ENCODE data around the gene PLA1A.
"Not testable (repeated sequence)": the region's sequence is repeated elsewhere in the genome, so short reads cannot be mapped to it uniquely, and the experiment has no call there.

PLA1A gene

GRCh38 chr3:119664850-119665379 lies 67.2 kb downstream of the PLA1A start:
- no peak overlapping the region for H3K27ac Mint-ChIP-seq
- no peak overlapping the region for H3K4me3 Mint-ChIP-seq
- H3K36me3 Mint-ChIP-seq (ENCODE audit: low read depth): peaks cover 31% of the 10 kb centered on the region
- no peak for DNase-seq
- H3K4me1 Mint-ChIP-seq (ENCODE audit: low read depth): peaks cover 3% of the 10 kb centered on the region
- no peaks in the 10 kb centered on the region for H3K27me3 Mint-ChIP-seq
- no peaks in the 10 kb centered on the region for H3K9me3 Mint-ChIP-seq

GRCh38 chr3:119665954-119666559 lies 68.4 kb downstream of the PLA1A start:
- no peaks in the 10 kb centered on the region for H3K27me3 Mint-ChIP-seq
- no peak overlapping the region for H3K4me3 Mint-ChIP-seq
- peaks cover 10% of the 10 kb centered on the region for H3K4me1 Mint-ChIP-seq (ENCODE audit: low read depth)
- no peaks in the 10 kb centered on the region for H3K9me3 Mint-ChIP-seq
- no peak for DNase-seq
- peaks cover 40% of the 10 kb centered on the region for H3K36me3 Mint-ChIP-seq (ENCODE audit: low read depth)
- no peak overlapping the region for H3K27ac Mint-ChIP-seq

- Mint-ChIP-seq H3K9me3 (no peaks in the 10 kb centered on the region), H3K36me3 (ENCODE audit: low read depth) (peaks cover 80% of the 10 kb centered on the region), H3K27me3 (no peaks in the 10 kb centered on the region), H3K27ac (peak overlapping the region; percentile 69), H3K4me3 (no peak overlapping the region), H3K4me1 (ENCODE audit: low read depth) (peaks cover 32% of the 10 kb centered on the region)
- DNase-seq: no peak
Measured at GRCh38 chr3:119669906-119670570, 72.4 kb downstream of the PLA1A start.

- peak overlapping the region; percentile 77 for H3K27ac Mint-ChIP-seq
- H3K4me3 Mint-ChIP-seq: no peak overlapping the region
- peaks cover 85% of the 10 kb centered on the region for H3K36me3 Mint-ChIP-seq (ENCODE audit: low read depth)
- H3K4me1 Mint-ChIP-seq (ENCODE audit: low read depth): peaks cover 55% of the 10 kb centered on the region
- H3K27me3 Mint-ChIP-seq: no peaks in the 10 kb centered on the region
- DNase-seq: no peak
- no peaks in the 10 kb centered on the region for H3K9me3 Mint-ChIP-seq
Measured at GRCh38 chr3:119672776-119673175, 75.1 kb downstream of the PLA1A start.

GRCh38 chr3:119673875-119674274 lies 76.2 kb downstream of the PLA1A start:
- no peak overlapping the region for H3K4me3 Mint-ChIP-seq
- H3K4me1 Mint-ChIP-seq (ENCODE audit: low read depth): peaks cover 56% of the 10 kb centered on the region
- no peaks in the 10 kb centered on the region for H3K9me3 Mint-ChIP-seq
- peaks cover 79% of the 10 kb centered on the region for H3K36me3 Mint-ChIP-seq (ENCODE audit: low read depth)
- no peaks in the 10 kb centered on the region for H3K27me3 Mint-ChIP-seq
- no peak for DNase-seq
- peak overlapping the region; percentile 77 for H3K27ac Mint-ChIP-seq

- Mint-ChIP-seq H3K9me3 (no peaks in the 10 kb centered on the region), H3K27me3 (no peaks in the 10 kb centered on the region), H3K27ac (peak overlapping the region; percentile 98), H3K4me3 (peak overlapping the region; percentile 94), H3K36me3 (ENCODE audit: low read depth) (peaks cover 65% of the 10 kb centered on the region), H3K4me1 (ENCODE audit: low read depth) (peaks cover 50% of the 10 kb centered on the region)
- no peak for DNase-seq
Measured at GRCh38 chr3:119675188-119675874, 77.6 kb downstream of the PLA1A start.

- no peak for DNase-seq
- peaks cover 47% of the 10 kb centered on the region for H3K4me1 Mint-ChIP-seq (ENCODE audit: low read depth)
- H3K4me3 Mint-ChIP-seq: peak overlapping the region; percentile 94
- peak overlapping the region; percentile 98 for H3K27ac Mint-ChIP-seq
- no peaks in the 10 kb centered on the region for H3K27me3 Mint-ChIP-seq
- H3K36me3 Mint-ChIP-seq (ENCODE audit: low read depth): peaks cover 59% of the 10 kb centered on the region
- no peaks in the 10 kb centered on the region for H3K9me3 Mint-ChIP-seq
Measured at GRCh38 chr3:119676020-119676419, 78.3 kb downstream of the PLA1A start.

GRCh38 chr3:119676771-119677640 lies 79.3 kb downstream of the PLA1A start, which contains the start of gene COX17:
Gene COX17, minus strand, starts transcription at chr3:119677406. Its CDS starts 96 bp downstream, at chr3:119677310.
- Mint-ChIP-seq H3K36me3 (ENCODE audit: low read depth) (peaks cover 49% of the 10 kb centered on the region), H3K27ac (peak within 1 kb of the TSS; percentile 98), H3K27me3 (no peaks in the 10 kb centered on the region), H3K4me1 (ENCODE audit: low read depth) (peaks cover 39% of the 10 kb centered on the region), H3K9me3 (no peaks in the 10 kb centered on the region), H3K4me3 (peak within 1 kb of the TSS; percentile 94)
- peak; percentile 92 for DNase-seq

- DNase-seq: no peak
- Mint-ChIP-seq H3K36me3 (ENCODE audit: low read depth) (peaks cover 43% of the 10 kb centered on the region), H3K4me1 (ENCODE audit: low read depth) (peaks cover 36% of the 10 kb centered on the region), H3K27me3 (no peaks in the 10 kb centered on the region), H3K9me3 (no peaks in the 10 kb centered on the region), H3K4me3 (peak overlapping the region; percentile 94), H3K27ac (peak overlapping the region; percentile 98)
Measured at GRCh38 chr3:119677641-119677934, 79.9 kb downstream of the PLA1A start.

GRCh38 chr3:119678209-119678608 lies 80.5 kb downstream of the PLA1A start:
- not testable (repeated sequence) for H3K9me3 Mint-ChIP-seq, H3K27ac Mint-ChIP-seq, H3K4me3 Mint-ChIP-seq, DNase-seq, H3K27me3 Mint-ChIP-seq
- peaks cover 37% of the 10 kb centered on the region for H3K36me3 Mint-ChIP-seq (ENCODE audit: low read depth)
- H3K4me1 Mint-ChIP-seq (ENCODE audit: low read depth): peaks cover 30% of the 10 kb centered on the region

Data from activated T-cell treated with anti-CD3 and anti-CD28 coated beads, Interleukin-2, amount 50 U/mL, for 24 hours (primary cell).